ENCODE measurements around the gene MCM9. TPM values are rescaled to one million over a fixed set of nuclear protein-coding genes. Genes with fewer than 3 reads are reported as not detected.
"Not testable (repeated sequence)": the region's sequence is repeated elsewhere in the genome, so short reads cannot be mapped to it uniquely, and the experiment has no call there.

Gene MCM9
- polyA plus RNA-seq, 5 donors = 15.1 to 24.4 (median 21.5) TPM

GRCh38 chr6:118770835-118771234 is 164.1 kb downstream of the MCM9 start:
- no peak for DNase-seq

- DNase-seq = no peak
Observed at GRCh38 chr6:118770112-118770788, 164.7 kb downstream of the MCM9 start.

GRCh38 chr6:118768904-118769325 is 166.0 kb downstream of the MCM9 start:
- DNase-seq = no peak

GRCh38 chr6:118768441-118768840 is 166.5 kb downstream of the MCM9 start:
- DNase-seq = no peak

- not testable (repeated sequence) for DNase-seq
Observed at GRCh38 chr6:118765316-118765715, 169.6 kb downstream of the MCM9 start.

- DNase-seq = no peak
Observed at GRCh38 chr6:118764766-118765165, 170.2 kb downstream of the MCM9 start.

Other genes starting within 250 kb of the MCM9 start
- 10 to 100 TPM; 36.1 to 59.8 (median 47.3) TPM for gene ASF1A, start 41.0 kb downstream of the MCM9 start, polyA plus RNA-seq (ENCODE audit: insufficient read depth in 1 of 5, insufficient read length in 5 of 5, low replicate concordance in 1 of 5)
- gene FAM184A, start 143.5 kb upstream of the MCM9 start, polyA plus RNA-seq (ENCODE audit: insufficient read depth in 1 of 5, insufficient read length in 5 of 5, low replicate concordance in 1 of 5) = 100 to 1,000 TPM in 1 of 5 donors, 10 to 100 TPM in 4; 62.5 to 123 (median 89.6) TPM

All from right lung (tissue), 5 donors.